Measurements from ENCODE around the gene PCBP3.

Gene PCBP3

DNA sequence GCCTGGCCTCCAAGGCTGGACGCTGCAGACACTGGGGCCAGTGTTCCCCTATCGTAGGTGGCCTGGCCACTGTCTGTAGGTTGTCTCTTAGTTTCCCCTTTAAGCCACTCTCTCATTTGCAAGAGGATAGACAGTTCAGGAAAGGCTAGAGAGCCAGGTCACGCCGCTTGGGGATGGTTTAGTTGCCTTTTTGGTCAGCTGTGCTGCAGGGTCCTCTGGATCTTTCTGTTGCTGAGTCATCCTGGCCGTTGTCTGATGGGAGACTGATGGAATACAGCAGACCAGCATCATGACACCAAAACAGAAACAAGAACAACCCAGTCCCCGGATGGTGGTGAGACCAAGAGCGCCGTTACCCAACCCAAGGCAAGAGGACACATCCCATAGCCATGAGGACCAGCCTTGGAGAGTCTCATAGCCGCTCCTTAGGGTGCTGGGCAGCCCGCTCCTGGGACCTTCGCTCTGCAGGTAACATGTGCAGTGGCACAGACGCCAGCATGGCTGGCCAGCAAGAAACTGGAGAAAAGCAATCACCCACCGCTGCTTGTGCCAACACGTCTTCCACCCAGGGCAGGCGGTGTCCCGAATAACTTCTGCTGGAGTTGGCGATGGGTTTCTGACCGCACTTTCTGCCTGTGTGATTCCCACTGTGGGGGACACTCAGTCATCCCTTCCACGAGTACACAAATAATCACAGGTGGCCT, 258.9 kb downstream of the PCBP3 start:
- Histone ChIP-seq H3K4me1 (ENCODE audit: insufficient read depth, low read length) (no peaks in the 10 kb centered on the region), H3K36me3 (ENCODE audit: insufficient read depth, low read length) (0 out of 2 replicates have a peak, but pooled peaks cover 3% of the 10 kb centered on the region), H3K27me3 (ENCODE audit: insufficient read depth, low read length, poor library complexity) (no peaks in the 10 kb centered on the region), H3K27ac (ENCODE audit: low read length) (no peak overlapping the region), H2AFZ (ENCODE audit: low read depth, low read length) (no peak overlapping the region), H3K9me3 (ENCODE audit: insufficient read depth, low read length, severe bottlenecking) (no peaks in the 10 kb centered on the region), H3K79me2 (ENCODE audit: insufficient read depth, low read length) (no peaks in the 10 kb centered on the region), H3K9ac (ENCODE audit: low read depth, low read length) (no peak overlapping the region), H4K20me1 (ENCODE audit: insufficient read depth, low read length) (no peaks in the 10 kb centered on the region), H3K4me3 (ENCODE audit: low read depth in 1 of 2, low read length in 2 of 2) (no peak overlapping the region), H3K4me2 (ENCODE audit: insufficient read depth, low read length) (no peak overlapping the region)
- TF ChIP-seq EZH2 (IDR thresholded peaks at IDR 0.05; ENCODE audit: borderline replicate concordance, low read depth, low read length, severe bottlenecking), result no peak
- TF ChIP-seq, protein P1, sequence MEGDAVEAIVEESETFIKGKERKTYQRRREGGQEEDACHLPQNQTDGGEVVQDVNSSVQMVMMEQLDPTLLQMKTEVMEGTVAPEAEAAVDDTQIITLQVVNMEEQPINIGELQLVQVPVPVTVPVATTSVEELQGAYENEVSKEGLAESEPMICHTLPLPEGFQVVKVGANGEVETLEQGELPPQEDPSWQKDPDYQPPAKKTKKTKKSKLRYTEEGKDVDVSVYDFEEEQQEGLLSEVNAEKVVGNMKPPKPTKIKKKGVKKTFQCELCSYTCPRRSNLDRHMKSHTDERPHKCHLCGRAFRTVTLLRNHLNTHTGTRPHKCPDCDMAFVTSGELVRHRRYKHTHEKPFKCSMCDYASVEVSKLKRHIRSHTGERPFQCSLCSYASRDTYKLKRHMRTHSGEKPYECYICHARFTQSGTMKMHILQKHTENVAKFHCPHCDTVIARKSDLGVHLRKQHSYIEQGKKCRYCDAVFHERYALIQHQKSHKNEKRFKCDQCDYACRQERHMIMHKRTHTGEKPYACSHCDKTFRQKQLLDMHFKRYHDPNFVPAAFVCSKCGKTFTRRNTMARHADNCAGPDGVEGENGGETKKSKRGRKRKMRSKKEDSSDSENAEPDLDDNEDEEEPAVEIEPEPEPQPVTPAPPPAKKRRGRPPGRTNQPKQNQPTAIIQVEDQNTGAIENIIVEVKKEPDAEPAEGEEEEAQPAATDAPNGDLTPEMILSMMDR (IDR thresholded peaks at IDR 0.05; ENCODE audit: borderline replicate concordance, extremely low read depth, low read length, poor library complexity, severe bottlenecking), result no peak
- DNase-seq, result no peak
- ATAC-seq (ENCODE audit: insufficient read depth, low read depth), result no peak

DNA sequence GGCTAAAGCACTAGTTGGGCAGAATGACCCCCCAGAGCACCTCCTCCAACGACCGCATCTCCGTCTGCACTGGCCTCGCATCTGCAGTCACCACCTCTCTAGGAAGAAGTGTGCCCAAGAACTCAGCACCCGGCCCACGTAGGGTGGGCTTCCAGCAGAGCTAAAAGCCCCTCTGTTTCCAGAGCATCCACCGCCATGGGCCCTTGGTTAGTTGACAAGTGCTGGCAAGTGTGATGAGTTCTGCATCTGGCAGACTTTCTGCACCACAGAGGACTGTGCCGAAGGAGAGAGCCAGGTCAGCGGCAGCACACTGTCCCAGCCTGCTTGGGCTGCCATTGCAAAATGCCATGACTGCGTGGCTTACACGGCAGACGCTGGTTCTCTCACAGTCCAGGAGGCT, 261.7 kb downstream of the PCBP3 start:
- H2AFZ ChIP-seq (ENCODE audit: low read depth, low read length), result no peak overlapping the region
- ATAC-seq (ENCODE audit: insufficient read depth, low read depth) (no peak), DNase-seq (no peak)
- no peaks in the 10 kb centered on the region for H4K20me1 ChIP-seq (ENCODE audit: insufficient read depth, low read length)
- no peak overlapping the region for H3K9ac ChIP-seq (ENCODE audit: low read depth, low read length)
- H3K27me3 ChIP-seq (ENCODE audit: insufficient read depth, low read length, poor library complexity), result no peaks in the 10 kb centered on the region
- H3K9me3 ChIP-seq (ENCODE audit: insufficient read depth, low read length, severe bottlenecking), result no peaks in the 10 kb centered on the region
- no peak for TF ChIP-seq EZH2 (IDR thresholded peaks at IDR 0.05; ENCODE audit: borderline replicate concordance, low read depth, low read length, severe bottlenecking)
- TF ChIP-seq, protein P1 (IDR thresholded peaks at IDR 0.05; ENCODE audit: borderline replicate concordance, extremely low read depth, low read length, poor library complexity, severe bottlenecking), result no peak
- no peaks in the 10 kb centered on the region for H3K4me1 ChIP-seq (ENCODE audit: insufficient read depth, low read length)
- no peak overlapping the region for H3K27ac ChIP-seq (ENCODE audit: low read length)
- no peak overlapping the region for H3K4me2 ChIP-seq (ENCODE audit: insufficient read depth, low read length)
- H3K4me3 ChIP-seq (ENCODE audit: low read depth in 1 of 2, low read length in 2 of 2), result no peak overlapping the region
- H3K36me3 ChIP-seq (ENCODE audit: insufficient read depth, low read length), result 0 out of 2 replicates have a peak, but pooled peaks cover 3% of the 10 kb centered on the region
- no peaks in the 10 kb centered on the region for H3K79me2 ChIP-seq (ENCODE audit: insufficient read depth, low read length)

DNA sequence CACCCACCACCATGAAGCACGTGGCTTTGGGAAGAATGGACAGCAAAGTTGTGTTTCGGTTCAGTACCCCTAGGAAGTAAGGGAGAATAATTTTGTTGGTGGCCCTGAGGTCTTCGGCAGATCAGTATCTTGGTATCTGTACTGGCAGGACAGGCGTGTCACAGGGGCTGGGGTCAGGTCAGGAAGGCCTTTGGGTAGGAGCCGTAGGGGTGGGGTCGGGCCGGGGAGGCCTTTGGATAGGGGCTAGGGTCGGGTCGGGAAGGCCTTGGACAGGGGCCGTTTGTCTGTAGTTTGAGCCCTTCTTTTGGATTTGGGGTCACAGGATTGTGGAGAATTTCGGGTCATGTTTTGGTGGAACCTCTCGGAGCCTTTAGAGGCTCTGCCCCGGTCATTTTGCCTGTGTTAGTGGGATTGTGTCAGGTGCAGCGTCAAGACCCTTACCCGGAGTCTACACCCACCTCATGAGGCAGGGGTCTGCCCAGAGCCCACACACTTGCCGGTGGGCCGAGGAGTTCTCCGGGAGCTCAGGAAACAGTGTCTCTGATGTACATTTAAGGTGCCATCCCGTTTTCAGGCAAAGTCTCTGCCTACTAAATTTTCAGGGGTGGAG, 262.8 kb downstream of the PCBP3 start:
- Histone ChIP-seq H3K9ac (ENCODE audit: low read depth, low read length) (no peak overlapping the region), H3K4me2 (ENCODE audit: insufficient read depth, low read length) (no peak overlapping the region), H3K36me3 (ENCODE audit: insufficient read depth, low read length) (0 out of 2 replicates have a peak, but pooled peaks cover 3% of the 10 kb centered on the region), H2AFZ (ENCODE audit: low read depth, low read length) (no peak overlapping the region), H3K27ac (ENCODE audit: low read length) (no peak overlapping the region), H4K20me1 (ENCODE audit: insufficient read depth, low read length) (no peaks in the 10 kb centered on the region), H3K9me3 (ENCODE audit: insufficient read depth, low read length, severe bottlenecking) (no peaks in the 10 kb centered on the region), H3K4me1 (ENCODE audit: insufficient read depth, low read length) (no peaks in the 10 kb centered on the region), H3K79me2 (ENCODE audit: insufficient read depth, low read length) (no peaks in the 10 kb centered on the region), H3K4me3 (ENCODE audit: low read depth in 1 of 2, low read length in 2 of 2) (no peak overlapping the region), H3K27me3 (ENCODE audit: insufficient read depth, low read length, poor library complexity) (no peaks in the 10 kb centered on the region)
- no peak for TF ChIP-seq EZH2 (IDR thresholded peaks at IDR 0.05; ENCODE audit: borderline replicate concordance, low read depth, low read length, severe bottlenecking)
- TF ChIP-seq, protein P1 (IDR thresholded peaks at IDR 0.05; ENCODE audit: borderline replicate concordance, extremely low read depth, low read length, poor library complexity, severe bottlenecking), result no peak
- ATAC-seq (ENCODE audit: insufficient read depth, low read depth), result no peak
- no peak for DNase-seq
